SU-DHL-6 (cell line): ENCODE measurements around the gene HYLS1.

Experiments
- CTCF ChIP-seq: fragments of 200-600 bp; sonication (generic); IDR thresholded peaks from one replicate; pipeline ENCODE4 v1.5.1; 2017; ENCODE audit warnings: antibody characterized with exemption, mild to moderate bottlenecking, low read length, moderate library complexity; ENCODE audit not compliant: insufficient read depth, poor library complexity, severe bottlenecking
- EZH2phosphoT487 ChIP-seq: fragments of 200-600 bp; sonication (generic), shearing (Covaris generic); conservative IDR thresholded peaks from 2 replicates; pipeline ENCODE4 v1.6.1; 2018; ENCODE audit warnings: mild to moderate bottlenecking, antibody characterized with exemption, low read length, moderate library complexity, mixed read lengths

GRCh38 chr11:125910226-125910849 is 22.9 kb downstream of the HYLS1 start:
- TF ChIP-seq EZH2phosphoT487 (no peak), CTCF (no peak)
